GM12801 (cell line): Measurements from ENCODE around the gene PLA2G4C.

Experiments
- TF ChIP-seq, protein P1 (sequence below): IDR thresholded peaks from one replicate; pipeline ENCODE4 v1.5.1; 2011; ENCODE audit warnings: control low read depth; ENCODE audit not compliant: insufficient read length; ENCODE audit errors: extremely low read depth

Gene PLA2G4C, protein sequence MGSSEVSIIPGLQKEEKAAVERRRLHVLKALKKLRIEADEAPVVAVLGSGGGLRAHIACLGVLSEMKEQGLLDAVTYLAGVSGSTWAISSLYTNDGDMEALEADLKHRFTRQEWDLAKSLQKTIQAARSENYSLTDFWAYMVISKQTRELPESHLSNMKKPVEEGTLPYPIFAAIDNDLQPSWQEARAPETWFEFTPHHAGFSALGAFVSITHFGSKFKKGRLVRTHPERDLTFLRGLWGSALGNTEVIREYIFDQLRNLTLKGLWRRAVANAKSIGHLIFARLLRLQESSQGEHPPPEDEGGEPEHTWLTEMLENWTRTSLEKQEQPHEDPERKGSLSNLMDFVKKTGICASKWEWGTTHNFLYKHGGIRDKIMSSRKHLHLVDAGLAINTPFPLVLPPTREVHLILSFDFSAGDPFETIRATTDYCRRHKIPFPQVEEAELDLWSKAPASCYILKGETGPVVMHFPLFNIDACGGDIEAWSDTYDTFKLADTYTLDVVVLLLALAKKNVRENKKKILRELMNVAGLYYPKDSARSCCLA

GRCh38 chr19:48110350-48110966 is at the start of gene PLA2G4C:
Gene PLA2G4C, minus strand, starts transcription at chr19:48110817. Its CDS starts 4,288 bp downstream, at chr19:48106529.
- TF ChIP-seq, protein P1, sequence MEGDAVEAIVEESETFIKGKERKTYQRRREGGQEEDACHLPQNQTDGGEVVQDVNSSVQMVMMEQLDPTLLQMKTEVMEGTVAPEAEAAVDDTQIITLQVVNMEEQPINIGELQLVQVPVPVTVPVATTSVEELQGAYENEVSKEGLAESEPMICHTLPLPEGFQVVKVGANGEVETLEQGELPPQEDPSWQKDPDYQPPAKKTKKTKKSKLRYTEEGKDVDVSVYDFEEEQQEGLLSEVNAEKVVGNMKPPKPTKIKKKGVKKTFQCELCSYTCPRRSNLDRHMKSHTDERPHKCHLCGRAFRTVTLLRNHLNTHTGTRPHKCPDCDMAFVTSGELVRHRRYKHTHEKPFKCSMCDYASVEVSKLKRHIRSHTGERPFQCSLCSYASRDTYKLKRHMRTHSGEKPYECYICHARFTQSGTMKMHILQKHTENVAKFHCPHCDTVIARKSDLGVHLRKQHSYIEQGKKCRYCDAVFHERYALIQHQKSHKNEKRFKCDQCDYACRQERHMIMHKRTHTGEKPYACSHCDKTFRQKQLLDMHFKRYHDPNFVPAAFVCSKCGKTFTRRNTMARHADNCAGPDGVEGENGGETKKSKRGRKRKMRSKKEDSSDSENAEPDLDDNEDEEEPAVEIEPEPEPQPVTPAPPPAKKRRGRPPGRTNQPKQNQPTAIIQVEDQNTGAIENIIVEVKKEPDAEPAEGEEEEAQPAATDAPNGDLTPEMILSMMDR = no peak

DNA sequence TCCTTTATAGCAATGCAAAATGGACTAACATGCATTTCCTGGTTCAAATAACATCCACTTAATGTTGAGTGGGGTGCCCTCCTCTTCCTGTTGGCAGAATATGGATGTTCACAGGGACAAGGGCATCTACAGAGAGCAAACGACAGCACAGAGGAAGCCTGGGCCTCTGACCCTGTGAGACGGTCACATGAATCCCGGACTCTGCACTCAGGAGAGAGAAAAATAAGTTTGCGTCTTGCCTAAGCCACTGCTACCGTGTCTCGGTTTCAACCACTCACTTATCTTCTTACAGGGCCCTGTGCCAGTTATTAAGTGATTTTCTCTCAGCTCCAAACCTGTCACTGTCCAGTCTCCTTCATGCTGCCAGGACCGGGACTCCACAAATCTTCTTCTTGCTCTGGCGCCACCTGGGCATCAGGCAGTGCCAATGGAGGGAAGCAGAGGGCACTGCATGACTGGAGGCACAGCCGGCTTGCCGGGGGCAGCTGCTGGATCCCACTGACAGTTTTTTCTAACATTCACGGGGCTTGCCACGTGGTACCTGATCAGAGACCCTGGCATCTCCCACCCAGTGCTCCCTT is 47.7 kb upstream of the PLA2G4C start:
- TF ChIP-seq, protein P1 = no peak

DNA sequence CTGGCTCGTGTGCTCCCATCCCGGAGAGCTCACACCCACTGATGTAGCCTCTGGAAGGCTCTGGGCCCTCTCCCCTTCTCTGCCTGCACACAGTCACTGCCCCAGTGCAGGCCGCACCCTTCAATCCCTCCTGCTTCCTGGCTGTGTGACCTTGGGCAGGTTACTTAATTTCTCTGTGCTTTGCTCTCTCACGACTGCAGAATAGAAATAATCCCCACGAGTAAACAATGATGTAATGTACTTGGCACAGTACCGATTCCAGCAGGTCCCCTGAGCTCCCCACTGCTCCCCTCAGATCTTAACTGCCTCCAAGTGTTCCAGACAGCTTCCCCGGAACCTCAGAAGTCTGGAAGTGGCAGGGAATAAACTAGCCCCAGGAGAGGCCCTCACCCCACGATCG is 43.4 kb upstream of the PLA2G4C start:
- TF ChIP-seq, protein P1 = no peak

DNA sequence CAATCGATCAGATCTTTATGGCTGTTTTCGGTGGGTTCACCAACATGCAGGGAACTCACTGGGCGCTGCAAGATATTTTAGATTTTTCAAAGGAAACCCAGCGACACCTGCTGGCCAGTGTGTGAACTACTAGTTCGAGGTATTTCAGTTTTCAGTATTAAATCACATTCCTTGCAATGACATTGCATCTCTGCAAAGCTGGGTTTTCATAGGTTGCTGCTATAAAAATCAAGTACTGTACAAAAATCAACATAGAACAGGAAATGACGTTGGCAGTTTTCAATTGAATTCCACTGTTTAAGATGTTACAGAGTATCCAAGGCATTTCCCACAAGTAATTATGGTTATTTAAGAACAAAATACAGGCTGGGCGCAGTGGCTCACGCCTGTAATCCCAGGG is 41.9 kb upstream of the PLA2G4C start:
- TF ChIP-seq, protein P1 = no peak

DNA sequence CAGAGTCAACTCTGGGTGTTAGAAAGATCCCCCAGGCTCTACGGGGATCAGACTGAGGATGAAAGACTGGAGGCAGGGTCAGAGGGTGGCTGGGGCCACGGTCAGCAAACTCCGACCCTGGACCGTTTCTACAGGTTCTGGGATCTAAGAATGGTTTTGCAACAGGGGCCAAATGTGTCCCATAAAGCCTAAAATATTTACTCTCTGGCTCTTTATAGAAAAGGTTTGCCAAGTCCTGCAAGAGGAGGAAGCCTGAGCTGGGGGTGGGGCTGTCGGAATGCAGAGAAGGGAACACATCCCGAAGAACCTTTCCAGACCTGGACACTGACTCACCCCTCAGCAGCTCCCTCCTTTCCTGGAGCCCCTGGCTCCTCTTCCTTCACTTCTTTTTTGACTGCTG is 38.8 kb upstream of the PLA2G4C start:
- TF ChIP-seq, protein P1 = no peak

GRCh38 chr19:48148576-48148975 is 38.0 kb upstream of the PLA2G4C start:
- TF ChIP-seq, protein P1 = no peak

DNA sequence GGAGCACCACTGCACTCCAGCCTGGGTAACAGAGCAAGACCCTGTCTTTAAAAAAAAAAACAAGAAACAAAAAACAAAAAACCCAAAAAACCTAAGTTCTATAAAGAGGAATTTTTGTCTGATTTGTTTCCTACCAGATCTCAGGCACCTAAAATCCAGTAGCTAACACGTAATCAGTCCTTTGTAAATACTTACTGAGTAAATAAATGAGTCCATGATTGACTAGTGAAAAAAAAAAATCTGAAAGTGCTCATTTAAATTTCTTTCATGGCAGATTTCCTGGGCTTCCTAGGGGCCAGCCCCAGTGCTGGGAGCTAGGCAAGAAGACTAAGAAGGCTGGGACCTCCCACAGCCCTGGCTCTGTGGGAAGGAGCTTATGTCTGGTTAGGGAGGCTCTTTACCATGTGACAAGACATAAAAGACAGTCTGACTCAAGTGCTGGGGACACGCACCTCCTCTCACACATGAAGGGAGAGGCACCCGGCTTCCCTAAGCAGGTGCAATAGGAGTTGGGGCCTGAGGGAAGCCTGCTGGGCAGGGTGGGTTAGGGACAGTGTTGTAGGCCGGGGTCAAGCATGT is 37.1 kb upstream of the PLA2G4C start:
- TF ChIP-seq, protein P1 = no peak
